ENCODE data around the gene DEPDC4.

Gene DEPDC4

GRCh38 chr12:100215209-100215608, 51.7 kb downstream of the DEPDC4 start:
- no peak for DNase-seq (ENCODE audit: low read depth in 1 of 2, low spot score in 1 of 2)

DNA sequence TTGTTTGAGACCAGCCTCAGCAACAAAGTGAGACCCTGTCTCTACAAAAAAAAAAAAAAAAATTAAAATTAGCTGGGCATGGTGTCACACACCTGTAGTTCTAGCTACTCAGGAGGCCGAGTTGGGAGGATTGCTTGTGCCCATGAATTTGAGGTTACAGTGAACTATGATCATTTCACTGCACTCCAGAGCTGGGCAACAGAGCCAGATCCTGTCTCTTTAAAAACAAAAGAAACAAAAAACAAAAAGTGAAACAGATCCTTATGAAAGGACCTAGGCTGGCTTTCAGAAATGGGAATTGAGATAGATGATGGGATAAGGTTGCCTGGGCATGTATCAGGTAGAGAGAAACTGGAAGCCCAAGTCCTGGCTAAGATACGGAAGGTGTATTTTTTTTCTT, 52.4 kb downstream of the DEPDC4 start:
- no peak for DNase-seq (ENCODE audit: low read depth in 1 of 2, low spot score in 1 of 2)

GRCh38 chr12:100213016-100213891, 53.6 kb downstream of the DEPDC4 start:
- DNase-seq (ENCODE audit: low read depth in 1 of 2, low spot score in 1 of 2): no peak

- DNase-seq (ENCODE audit: low read depth in 1 of 2, low spot score in 1 of 2): no peak
These were observed 55.2 kb downstream of the DEPDC4 start for GRCh38 chr12:100211698-100212097.

DNA sequence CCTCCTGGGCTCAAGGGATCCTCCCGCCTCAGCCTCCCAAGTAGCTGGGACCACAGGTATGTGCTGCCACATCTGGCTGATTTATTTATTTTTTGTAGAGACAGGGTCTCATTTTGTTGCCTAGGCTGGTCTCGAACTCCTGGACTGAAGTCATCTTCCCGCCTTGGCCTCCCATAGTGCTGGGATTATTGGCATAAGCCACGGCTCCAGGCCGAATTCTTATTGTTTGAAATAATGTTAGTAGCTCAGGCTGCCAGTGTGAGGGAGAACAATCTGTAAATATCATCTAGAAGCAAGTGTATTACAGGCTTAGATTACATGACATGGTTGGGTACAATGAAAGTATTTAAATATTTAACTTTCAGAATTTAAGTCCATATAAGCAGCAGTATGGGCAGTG, 58.0 kb downstream of the DEPDC4 start:
- DNase-seq (ENCODE audit: low read depth in 1 of 2, low spot score in 1 of 2): no peak

DNA sequence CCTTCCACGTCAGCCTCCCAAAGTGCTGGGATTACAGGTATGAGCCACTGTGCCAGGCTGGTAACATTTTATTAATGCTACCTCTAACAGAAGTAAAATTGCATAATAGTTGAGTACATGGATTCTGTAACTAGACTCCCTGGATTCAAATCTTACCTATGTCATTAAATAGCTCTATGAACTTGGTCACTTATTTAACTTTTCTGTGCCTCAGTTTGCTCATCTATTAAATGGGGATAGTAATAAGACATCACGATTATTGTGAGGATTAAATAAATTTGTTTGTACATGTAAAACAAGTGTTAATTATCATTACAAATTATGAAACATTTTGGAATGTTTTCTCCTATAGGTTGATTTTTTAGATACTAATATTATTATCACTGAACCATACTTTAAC, 59.6 kb downstream of the DEPDC4 start:
- no peak for DNase-seq (ENCODE audit: low read depth in 1 of 2, low spot score in 1 of 2)

DNA sequence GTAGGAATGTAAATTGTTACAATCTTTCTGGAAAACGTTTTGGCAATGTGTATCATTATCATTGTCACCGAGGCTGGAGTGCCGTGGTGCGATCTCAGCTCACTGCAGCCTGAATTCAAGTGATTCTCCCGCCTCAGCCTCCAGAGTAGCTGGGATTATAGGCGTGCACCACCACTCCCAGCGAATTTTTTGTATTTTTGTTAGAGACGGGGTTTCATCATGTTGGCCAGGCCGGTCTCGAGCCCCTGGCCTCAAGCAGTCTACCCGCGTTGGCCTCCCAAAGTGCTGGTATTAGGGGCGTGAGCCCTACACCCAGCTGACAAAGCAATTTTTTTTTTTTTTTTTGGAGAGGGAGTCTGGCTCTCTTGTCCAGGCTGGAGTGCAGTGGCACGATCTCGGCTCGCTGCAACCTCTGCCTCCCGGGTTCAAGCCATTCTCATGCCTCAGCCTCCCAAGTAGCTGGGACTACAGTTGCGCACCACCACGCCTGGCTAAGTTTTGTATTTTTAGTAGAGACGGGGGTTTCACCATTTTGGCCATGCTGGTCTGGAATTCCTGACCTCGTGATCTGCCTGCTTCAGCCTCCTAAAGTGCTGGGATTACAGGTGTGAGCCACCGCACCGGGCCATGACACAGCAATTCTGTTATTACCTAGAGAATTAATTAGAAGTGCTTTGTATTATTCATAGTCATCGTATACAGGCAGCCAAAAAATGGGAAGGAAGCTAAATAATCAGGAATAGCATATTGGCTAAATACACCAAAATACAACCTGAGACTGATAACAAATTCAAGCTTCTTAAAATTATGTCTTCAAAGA, 65.1 kb downstream of the DEPDC4 start:
- no peak for DNase-seq (ENCODE audit: low read depth in 1 of 2, low spot score in 1 of 2)

DNA sequence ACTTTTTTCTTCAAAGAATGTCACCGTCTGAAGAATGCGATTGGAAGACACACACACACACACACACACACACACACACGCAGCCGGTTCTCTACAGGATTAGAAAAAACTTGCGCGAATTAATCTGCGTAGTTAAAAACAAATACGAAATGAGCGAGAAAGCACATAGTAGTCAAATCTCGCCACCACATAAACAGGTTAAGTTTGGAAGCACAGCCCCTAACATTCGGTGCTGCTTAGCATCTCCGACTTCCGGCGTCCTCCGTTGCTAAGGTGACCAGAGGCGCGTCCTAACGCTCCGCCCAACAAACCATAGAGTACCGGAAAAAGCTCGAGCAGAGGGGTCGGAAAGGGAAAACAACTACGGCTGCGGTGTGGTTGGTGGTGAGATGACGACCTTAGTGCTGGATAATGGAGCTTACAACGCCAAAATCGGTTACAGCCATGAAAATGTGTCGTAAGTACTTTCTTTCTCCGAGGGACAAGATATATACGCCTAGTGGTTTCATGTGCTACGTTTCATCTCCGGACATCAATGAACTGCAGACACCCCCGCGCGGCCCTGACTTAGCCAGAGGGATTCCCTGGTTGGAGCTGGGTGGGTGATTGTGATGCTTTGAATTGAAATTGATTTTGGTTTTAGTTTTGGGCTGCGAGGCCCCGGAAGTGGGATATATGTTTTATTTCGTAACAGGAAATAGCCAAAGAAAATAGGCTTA, 66.3 kb downstream of the DEPDC4 start, which contains the start of gene ACTR6:
TSS of gene ACTR6 (plus strand) at position 353 of the 719 bp plus-strand sequence. CDS start at position 390, 37 bp downstream.
- DNase-seq (ENCODE audit: low read depth in 1 of 2, low spot score in 1 of 2): peak; percentile 88 to 90

DNA sequence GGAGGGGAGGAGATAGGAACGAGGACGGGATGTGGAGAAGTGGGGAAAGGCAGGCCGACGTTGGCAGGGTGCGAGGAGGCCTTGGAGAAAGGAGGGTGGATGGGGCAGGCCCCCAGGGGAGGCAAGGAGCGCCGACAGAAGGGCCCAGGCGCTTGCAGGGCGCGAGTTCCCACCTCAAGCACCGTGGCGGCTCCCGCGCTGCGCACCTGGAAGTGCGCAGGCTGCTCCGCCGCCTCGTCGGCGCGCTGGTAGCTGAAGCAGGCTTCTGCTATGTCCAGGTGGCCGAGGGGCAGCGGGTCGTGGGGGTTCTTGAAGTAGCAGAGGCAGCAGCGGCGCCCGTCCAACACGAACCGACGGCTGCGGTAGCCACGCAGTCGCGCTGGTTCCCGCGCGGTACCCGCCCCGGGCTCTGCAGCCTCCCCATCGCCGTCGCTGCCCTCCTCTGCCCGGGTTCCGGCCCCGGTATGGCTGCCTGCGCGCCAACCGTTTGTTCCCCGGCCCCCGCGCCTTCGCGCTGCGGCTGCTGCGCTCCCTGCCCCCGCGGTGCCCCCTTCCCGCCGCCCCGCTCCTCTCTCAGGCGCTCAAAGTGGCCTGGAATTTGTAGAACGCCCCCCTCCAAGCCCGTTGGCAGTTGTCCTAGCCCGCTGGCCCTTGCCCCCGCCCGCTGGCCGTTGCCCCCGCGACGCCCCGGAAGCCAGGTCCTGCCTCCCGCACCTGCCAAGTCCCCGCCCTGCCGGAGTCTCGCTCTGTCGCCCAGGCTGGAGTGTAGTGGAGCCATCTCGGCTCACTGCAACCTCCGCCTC, 67.3 kb downstream of the DEPDC4 start:
- peak; percentile 54 to 57 for DNase-seq (ENCODE audit: low read depth in 1 of 2, low spot score in 1 of 2)

GRCh38 chr12:100199023-100199346, 67.9 kb downstream of the DEPDC4 start:
- no peak for DNase-seq (ENCODE audit: low read depth in 1 of 2, low spot score in 1 of 2)

DNA sequence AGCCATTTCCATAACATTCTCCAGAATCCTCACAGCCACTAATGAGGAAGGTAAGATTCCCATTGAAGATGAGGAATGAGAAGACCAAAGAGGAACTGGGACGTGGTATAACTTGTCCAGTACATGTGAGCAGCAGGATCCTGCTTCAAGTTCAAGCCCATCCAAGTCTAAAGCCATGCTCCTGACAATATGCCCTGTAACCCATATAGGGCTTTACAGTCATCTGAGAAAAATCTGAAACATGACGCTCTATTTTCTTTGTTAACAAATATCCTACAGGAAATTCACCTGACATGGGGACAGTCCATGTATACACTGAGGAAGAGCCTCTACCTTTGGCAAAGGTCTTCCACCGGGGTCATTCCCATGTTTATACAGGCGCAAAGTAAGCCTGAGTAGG, 69.4 kb downstream of the DEPDC4 start:
- DNase-seq (ENCODE audit: low read depth in 1 of 2, low spot score in 1 of 2): no peak

DNA sequence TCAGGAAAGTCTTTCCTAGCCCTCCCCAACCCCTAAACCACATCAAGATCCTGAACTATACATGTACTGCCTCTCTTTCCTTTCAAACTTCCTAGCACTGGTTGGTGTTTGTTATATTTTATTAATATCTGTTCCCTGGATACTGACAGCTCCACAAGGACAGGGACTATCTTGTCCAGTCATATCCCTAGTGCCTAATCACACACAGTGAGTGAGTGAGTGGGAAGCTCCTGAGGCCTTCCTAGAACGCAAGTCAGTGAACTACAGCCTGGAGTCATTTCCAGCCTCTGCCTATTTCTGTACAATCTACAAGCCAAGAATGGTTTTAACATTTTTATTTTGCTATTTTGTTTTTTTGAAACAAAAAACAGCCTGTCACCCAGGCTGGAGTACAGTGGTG, 73.8 kb downstream of the DEPDC4 start:
- DNase-seq (ENCODE audit: low read depth in 1 of 2, low spot score in 1 of 2): no peak
